ENCODE results near the gene RAPSN.

GRCh38 chr11:47436726-47437125 lies 12.2 kb downstream of the RAPSN start:
- TF ChIP-seq CTCF (IDR thresholded peaks at IDR 0.05) = no peak
- TF ChIP-seq POLR2A (IDR thresholded peaks at IDR 0.05) = no peak

All from body of pancreas (tissue), 4 donors.